CD4-positive, alpha-beta T cell treated with Interleukin-4 for 4 hours (primary cell): Measurements from ENCODE around the gene BAIAP2.
"Not testable (repeated sequence)": the region's sequence is repeated elsewhere in the genome, so short reads cannot be mapped to it uniquely, and the experiment has no call there.

Source experiments
- DNase-seq: peaks from one replicate; pipeline ENCODE4 v3.0.0-alpha.2; 2020

The BAIAP2 gene

DNA sequence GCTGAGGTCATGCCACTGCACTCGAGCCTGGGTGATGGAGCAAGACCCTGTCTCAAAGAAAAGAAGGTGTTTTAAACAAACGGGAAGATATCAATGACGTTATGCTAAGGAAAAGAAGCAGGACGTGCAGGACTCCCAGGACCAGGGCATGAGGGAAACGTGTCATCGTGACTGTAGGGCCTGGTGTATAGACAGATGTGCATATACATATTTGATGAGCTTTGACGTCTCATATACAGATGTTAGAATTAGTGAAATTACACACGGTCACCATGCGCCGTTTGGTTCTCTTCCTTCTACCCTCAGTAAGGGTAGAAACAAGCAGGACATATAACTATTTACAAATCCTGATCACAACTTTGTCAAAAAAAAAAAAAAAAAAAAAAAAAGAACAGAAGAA lies 112.8 kb downstream of the BAIAP2 start:
- no peak for DNase-seq

DNA sequence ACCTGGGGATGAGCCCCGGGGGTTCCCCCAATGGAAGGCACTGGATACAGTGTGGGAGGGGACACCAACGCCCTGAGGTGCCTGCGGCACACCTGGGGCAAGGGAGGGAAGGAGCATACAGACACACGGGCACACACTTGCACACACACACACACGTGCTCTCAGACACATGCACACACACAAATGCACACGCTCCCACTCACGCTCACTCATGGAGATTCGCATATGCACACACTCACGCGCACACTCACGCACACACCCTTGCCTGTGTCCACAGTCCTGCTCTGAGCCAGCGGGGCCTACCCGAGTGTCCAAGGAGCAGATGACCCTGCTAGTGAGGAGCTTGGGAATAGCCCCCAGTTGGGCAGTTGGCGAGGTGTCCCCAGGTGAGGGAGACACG lies 113.6 kb downstream of the BAIAP2 start:
- DNase-seq: no peak

DNA sequence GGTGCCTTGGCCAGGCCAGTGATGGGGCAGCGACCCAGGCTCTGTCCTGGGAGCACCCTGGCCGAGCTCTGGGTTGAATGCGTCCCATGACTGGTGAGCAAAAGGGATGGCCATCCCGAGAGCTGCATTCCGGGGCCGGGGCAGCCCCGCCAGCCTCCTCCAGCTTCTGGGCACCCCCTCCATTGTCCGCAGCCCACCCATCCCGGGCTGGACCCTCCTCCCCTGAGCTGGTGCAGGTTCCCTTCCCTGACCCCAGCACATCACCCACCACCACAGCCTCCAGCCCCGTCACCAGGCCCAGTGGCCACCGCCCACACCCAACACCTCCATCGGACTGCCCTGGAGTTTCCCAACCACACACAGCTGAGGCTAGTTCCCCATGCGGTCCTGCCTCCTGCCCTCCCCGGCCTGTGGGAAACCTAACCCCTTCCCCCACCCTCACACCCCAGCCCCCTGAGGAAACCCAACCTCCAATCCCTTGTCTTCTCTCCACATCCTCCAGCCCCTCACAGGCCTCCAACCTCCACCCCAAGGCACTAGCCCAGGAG lies 114.1 kb downstream of the BAIAP2 start:
- DNase-seq: no peak

DNA sequence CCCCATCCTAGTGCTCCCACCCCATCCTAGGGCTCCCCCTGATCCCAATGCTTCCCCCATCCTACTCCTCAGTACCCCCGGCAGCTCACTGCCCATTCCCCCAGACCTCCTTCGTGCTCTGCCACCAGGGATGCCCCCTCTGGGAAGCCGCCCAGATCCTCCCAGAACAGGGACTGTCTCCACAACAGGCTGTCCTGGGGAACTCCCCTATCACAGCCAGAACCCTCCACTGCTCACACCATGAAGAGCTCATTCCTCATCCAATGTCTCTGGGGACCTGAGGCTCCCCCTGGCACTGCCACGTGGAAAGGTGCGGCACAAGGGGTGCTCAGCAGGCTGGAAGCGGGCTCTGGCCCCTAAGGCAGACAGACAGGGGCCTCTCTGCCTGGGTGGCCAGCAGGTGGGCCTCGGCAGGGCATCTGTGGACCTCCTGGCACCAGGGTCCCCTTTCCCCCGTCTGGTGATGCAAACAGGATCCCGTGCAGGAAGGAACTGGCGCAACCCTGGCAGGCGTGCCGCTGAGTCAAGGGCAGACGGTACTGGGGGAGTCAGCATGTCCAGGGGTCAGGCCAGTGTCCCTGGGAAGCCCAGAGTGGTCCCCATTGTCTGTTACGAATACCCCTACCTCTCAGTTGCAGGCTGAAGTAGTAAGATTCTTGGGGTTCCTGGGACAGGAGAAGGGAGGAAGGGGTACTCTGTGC lies 115.6 kb downstream of the BAIAP2 start:
- DNase-seq: no peak

- DNase-seq: no peak
These were observed 116.3 kb downstream of the BAIAP2 start for GRCh38 chr17:81151278-81151677.

DNA sequence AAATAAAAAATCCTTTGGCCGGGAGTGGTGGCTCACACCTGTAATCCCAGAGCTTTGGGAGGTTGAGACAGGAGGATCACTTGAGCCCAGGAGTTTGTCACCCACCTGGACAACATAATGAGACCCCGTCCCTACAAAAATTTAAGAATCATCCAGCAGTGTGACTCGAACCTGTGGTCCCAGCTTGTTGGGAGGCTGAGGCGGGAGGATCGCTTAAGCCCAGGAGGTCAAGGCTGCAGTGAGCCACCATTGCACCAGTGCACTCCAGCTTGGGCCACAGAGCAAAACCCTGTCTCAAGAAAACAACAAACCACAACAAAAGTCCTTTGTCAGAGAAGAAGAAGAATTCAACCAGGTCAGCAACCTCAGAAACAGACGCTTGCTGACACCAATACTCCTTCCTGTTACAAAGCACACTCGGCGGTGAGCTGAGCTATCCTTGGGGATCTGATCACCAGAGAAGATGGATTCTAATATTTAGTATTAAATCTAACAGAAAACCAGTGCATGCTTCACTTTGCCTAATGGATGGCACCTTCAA lies 117.4 kb downstream of the BAIAP2 start:
- no peak for DNase-seq

DNA sequence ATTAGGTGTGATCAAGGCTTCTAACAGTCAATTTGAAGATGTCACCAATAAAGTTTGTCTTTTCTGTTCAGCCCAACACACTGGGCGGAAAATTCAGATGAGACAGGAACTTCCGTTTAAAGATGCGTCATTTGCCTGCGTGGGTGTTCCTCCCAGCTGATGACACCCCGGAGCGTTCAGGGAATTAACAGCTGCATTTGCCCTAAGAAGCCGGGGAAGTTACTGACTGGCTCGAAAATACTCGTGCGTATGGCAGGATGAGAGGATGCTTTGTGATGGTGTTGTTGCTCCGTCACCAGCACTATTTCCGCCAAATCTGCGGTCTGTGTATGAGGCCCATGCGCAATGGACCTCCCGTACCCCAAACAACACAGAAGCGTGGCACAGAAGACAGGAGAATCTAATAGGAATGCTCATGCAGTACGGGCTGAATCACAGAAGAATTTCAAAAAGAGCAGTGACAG lies 118.4 kb downstream of the BAIAP2 start:
- DNase-seq: peak; percentile 13

- not testable (repeated sequence) for DNase-seq
These were observed 119.1 kb downstream of the BAIAP2 start for GRCh38 chr17:81154016-81154415.

GRCh38 chr17:81154961-81155360 lies 120.0 kb downstream of the BAIAP2 start:
- DNase-seq: no peak

- no peak for DNase-seq
These were observed 122.2 kb downstream of the BAIAP2 start for GRCh38 chr17:81156866-81157805.

GRCh38 chr17:81157848-81158687 lies 123.1 kb downstream of the BAIAP2 start:
- no peak for DNase-seq

GRCh38 chr17:81158688-81159590 lies 124.0 kb downstream of the BAIAP2 start:
- no peak for DNase-seq

- DNase-seq: no peak
These were observed 124.8 kb downstream of the BAIAP2 start for GRCh38 chr17:81159611-81160265.

DNA sequence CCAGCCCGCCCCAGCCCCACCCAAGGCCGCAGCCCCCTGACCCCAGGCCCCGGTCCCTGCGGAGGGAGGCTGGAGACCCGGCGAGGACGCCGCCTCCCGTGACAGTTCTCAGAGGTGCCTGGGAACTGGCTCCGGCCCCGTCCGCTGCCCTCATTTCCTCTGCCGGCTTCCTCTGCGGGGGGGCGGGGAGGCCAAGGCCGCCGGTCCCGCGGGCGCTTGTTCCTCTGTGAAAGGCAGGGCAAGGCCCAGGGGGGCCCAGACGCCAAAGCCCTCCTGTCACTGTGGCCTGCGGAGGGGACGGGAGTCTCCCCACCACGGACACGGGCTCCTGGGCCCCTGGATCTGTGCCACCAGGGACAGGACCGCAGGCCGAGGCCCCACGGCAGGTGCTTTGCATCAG lies 125.4 kb downstream of the BAIAP2 start:
- no peak for DNase-seq

GRCh38 chr17:81160747-81161453 lies 125.9 kb downstream of the BAIAP2 start:
- no peak for DNase-seq

DNA sequence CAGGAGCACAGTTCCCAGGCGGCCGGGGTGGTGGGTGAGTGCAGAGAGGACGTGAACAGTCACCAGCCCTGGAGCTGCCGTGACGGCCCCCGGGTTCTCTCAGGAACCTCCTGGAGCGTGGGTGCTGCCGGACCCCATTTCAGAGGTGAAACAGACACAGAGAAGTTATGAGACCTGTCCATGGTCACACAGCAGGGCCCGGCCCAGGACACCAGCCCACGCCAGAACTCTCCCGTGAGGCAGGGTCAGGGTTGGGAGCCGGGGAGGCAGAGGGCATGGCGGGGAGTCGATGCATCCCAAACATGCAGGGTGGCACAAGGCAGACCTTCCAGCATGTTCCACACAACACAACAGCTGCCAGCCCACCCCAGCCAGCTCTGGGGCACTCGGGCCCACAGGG lies 126.6 kb downstream of the BAIAP2 start:
- DNase-seq: no peak

GRCh38 chr17:81161972-81162371 lies 127.0 kb downstream of the BAIAP2 start:
- DNase-seq: no peak

DNA sequence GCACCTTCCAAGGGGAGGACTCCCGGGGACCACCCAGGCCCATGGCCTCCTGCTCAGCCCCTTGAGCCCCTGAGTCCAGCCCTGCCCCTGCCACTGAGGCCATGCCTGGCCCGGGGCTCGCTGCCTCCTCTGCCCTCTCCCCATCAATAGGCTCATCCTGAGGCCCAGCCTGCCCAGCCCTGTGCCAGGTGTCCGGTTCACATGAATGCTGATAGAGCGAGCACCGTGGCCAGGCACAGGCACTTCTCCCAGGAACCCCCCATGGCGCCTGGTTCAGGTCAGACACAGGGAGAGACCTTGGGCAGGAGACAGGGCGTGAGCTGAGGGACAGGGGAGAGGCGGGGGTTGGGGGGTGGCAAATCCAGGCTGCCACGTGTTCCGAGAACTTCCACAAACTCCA lies 127.5 kb downstream of the BAIAP2 start:
- DNase-seq: no peak

GRCh38 chr17:81163051-81163695 lies 128.2 kb downstream of the BAIAP2 start:
- no peak for DNase-seq
